GM18951 (cell line): ENCODE results near the gene SLC30A9.

Experiments
- POLR2A ChIP-seq: IDR thresholded peaks from 4 replicates; pipeline ENCODE4 v1.6.1; 2011; ENCODE audit warnings: mild to moderate bottlenecking; ENCODE audit not compliant: insufficient read length, insufficient read depth; ENCODE audit errors: extremely low read depth
- in situ Hi-C: fragments of 300-500 bp; cut with MboI; formaldehyde crosslinking; loops from one replicate; pipeline ENCODE4 v1.12.0; 2022; ENCODE audit warnings: low sequenced_read_pairs, mixed read lengths, inconsistent platforms; ENCODE audit not compliant: unreplicated experiment

Gene SLC30A9

DNA sequence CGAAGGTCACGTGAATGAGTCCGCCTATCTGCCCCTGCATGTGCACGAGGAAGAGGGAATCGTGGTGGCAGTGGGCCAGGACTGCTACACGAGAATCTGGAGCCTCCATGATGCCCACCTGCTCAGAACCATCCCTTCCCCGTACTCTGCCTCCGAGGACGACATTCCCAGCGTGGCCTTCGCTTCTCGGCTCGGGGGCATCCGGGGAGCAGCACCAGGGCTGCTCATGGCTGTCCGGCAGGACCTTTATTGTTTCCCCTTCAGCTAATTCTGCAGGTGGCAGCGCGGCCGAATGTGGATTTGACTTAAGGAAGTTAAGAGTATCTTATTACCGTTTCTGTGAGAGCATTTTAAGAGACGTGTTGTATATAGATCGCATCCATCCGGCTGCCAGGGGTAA lies 7.6 kb upstream of the SLC30A9 start:
- TF ChIP-seq POLR2A = no peak

DNA sequence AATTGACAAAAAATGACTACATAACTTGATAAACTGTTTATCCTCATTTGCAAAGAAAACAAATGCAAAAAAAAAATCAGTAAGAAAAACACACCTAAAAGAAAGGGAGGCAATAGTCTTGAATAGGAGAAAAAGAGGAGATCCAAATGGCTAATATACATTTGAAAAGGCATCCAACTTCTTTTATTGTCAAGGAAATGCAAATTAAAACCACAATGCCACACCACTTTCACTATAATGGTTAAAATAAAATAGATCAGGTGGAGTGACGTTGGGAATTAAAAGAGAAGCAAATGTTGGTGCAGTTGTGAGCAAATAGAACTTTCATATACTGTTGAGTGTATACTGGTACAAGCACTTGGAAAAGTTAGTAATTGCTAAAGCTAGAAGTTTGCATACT lies 5.2 kb upstream of the SLC30A9 start:
- TF ChIP-seq POLR2A = no peak
- in situ Hi-C loops = no loop called here

More for the DNA sequence above, 7.6 kb upstream of the SLC30A9 start:
- in situ Hi-C loops = no loop called here

DNA sequence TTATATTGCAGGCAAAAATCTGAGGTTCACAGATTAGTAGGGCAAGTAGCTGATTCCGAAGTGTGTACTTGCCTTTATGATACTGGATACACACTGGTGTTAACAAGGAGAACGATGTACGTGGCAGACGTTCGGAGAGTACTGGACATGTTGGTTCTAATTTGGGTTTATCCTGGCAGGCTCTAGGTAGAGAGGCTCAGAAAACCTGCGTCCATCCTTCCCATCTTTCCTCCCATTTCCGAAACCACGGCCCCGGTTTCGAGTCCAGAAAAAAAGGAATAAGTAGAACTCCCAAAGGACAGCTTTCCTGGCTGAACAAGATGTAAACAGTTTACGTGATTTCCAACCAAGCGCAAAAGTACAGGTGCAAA lies 351 bp upstream of the SLC30A9 start:
- no peak for TF ChIP-seq POLR2A
- in situ Hi-C loops = no loop called here

DNA sequence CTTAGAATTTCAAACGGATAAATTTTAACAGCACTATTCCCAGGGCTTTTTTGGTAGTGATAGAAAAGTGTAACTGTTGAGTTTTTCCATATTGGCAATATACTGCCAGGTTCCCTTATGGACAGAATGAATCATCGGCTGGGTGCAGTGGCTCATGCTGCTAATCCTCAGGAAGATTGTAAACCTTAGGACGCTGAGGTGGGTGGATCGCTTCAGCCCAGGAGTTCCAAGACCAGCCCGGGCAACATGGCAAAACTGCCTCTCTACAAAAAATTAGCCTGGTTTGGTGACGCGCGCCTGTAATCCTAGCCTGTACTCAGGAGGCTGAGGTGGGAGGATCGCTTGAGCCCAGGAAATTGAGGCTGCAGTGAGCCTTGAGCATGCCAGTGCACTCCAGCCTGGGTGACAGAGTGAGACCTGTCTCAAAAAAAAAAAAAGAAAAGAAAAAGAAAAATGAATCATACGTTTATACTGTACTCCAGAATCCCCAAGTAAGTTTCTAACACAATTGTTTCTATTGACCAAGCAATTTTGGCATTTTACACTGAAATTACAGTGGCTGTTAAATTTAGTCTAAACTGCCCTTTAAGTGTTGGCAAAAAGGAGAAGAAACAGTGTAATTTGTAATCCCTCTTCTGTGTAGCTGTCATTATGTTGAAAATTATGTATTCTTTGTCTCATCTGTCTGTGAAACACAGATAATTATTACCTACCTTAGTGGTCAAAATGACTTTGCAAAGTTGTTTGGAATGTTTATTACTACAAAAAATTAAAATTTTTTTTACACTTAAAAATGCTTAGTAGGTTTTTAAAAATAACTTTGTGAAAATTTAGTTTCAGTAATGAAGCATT lies 1.8 kb downstream of the SLC30A9 start:
- TF ChIP-seq POLR2A = no peak
- in situ Hi-C loops = no loop called here

- TF ChIP-seq POLR2A = no peak
- in situ Hi-C loops = no loop called here
Measured at GRCh38 chr4:41992967-41993857, 2.9 kb downstream of the SLC30A9 start.

DNA sequence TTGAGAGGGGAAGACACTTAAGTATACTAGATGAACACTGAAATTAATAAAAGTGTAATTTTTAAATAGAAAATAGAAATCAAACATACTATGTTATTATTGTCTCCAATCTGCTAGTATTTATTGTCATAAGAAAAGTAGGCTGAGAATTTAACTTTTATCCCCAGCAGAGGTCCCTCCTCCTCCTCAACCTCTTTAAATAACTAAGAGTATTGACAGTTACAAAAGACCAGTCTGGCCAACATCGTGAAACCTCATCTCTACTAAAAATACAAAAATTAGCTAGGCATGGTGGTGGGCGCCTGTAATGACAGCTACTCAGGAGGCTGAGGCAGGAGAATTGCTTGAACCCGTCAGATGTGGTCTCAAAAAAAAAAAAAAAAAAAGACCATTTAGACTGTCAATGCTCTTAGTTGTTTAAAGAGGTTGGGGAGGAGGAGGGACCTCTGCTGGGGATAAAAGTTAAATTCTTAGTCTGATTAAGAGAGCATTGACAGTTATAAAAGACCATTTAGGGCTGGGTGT lies 4.2 kb downstream of the SLC30A9 start:
- in situ Hi-C loops = no loop called here
- no peak for TF ChIP-seq POLR2A

DNA sequence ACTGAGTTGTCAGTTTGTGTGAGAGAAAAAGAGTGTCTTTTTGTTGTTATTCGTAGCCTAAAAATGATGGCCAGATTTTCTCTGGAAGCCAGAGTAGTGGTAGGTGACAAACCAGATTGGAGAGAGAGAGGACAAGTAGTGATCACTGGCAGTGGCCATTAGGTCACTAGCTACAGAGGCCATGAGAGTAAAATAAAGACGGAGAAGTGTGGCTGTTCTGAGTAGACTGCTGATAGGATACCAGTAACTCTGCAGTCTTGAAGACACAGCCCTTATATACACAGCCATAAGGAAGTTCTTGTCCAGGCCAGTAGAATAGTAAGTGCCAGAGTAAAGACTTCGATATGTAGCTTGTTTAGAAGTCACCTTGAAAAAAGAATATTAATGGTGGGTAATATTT lies 7.7 kb downstream of the SLC30A9 start:
- no peak for TF ChIP-seq POLR2A
- in situ Hi-C loops = no loop called here

GRCh38 chr4:41999321-41999720 lies 9.0 kb downstream of the SLC30A9 start:
- no peak for TF ChIP-seq POLR2A
- in situ Hi-C loops = no loop called here

DNA sequence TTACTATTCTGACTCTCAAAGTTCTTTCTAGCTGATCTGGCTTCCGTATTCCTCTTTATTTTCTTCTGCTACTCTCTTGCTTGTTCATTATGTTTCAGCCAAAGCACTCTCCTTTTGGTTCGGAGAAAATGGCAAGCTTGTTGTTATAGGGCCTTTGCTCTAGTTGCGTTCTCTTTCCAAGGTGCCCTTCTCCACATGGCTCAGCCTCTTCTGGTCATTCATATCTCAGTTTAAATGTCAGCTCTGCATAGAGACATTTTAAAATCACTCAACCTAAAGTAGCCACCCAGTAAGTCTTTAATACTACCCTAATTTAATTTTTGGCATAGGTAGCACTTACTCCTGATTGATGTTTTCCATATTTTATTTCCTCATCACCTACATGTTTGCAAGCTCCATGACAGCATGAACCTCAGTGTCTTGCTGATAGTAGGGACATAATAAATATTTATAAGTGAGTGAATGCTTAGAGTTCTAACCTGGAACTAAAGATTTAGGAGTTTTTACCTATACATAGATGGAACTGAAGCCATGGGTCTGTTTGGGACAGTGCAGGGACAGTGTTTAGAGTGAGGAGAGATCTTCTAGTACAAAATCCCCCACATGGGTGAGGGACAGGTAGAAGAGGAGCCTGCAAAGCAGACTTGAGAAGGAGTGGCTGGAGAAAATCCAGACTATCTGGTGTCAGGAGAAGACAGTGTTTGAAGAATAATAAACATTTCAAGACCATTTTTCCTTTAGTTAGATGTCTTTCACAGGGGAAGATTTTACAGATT lies 17.9 kb downstream of the SLC30A9 start:
- in situ Hi-C loops = no loop called here
- TF ChIP-seq POLR2A = no peak

DNA sequence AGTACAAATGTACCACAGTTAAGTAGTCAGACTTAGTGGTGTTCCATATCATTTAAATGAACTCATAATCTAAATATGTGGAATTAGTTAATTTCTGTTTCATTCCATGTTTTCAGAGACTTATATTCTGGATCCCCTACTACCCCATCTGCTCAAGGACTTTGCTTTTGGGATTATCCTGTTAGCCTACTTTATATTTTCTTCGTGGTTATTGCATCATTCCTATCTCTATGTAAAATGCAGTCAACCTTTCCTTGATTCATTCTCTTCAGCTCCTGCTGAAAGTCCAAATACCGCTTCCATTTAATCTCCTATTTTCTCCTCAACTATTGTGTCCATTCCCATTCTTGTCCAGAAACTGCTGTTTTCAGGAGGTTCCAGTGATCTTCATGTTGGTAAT lies 25.1 kb downstream of the SLC30A9 start:
- in situ Hi-C loops = no loop called here
- no peak for TF ChIP-seq POLR2A

DNA sequence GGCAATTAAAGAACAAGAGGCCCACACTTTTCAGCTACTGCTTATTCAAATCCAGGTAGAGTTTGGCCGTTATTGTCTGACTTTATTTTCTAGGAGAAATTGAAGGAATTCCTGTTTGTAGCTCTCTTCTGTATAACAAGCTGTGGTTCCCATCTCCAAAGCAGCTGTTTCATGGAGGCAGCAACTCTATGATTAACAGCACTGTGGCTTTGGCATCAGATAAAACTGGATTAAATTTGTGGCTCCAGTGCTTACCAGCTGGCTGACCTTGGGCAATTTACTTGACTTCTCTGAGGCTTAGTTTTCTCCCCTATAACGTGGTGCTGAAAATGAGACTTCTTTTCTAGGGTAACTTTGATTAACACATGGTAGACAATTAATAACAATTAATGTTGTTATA lies 28.1 kb downstream of the SLC30A9 start:
- TF ChIP-seq POLR2A = no peak
- in situ Hi-C loops = no loop called here

GRCh38 chr4:42048394-42048793 lies 58.1 kb downstream of the SLC30A9 start:
- TF ChIP-seq POLR2A = no peak
- in situ Hi-C loops = no loop called here
